GM23338 (cell line): ENCODE measurements around the gene CHST11. TPM values are rescaled to one million over a fixed set of nuclear protein-coding genes. Genes with fewer than 3 reads are reported as not detected.

Experiments used
- ATAC-seq: fragments of 200-7000 bp; cut with Tn5 transposase; 3 replicates; pipeline ENCODE4 v1.9.1; 2020
- DNase-seq: peaks from one replicate; pipeline ENCODE4 v3.0.0-alpha.2; 2015; ENCODE audit warnings: low spot score
- H2AFZ ChIP-seq: fragments of 200-600 bp; sonication (generic); 2 replicates; pipeline ENCODE4 v1.8.0; 2016; ENCODE audit warnings: antibody characterized with exemption, mild to moderate bottlenecking, moderate library complexity
- H3F3A ChIP-seq: fragments of 200-600 bp; sonication (generic); replicated peaks from 2 replicates; pipeline ENCODE4 v1.8.0; 2017; ENCODE audit warnings: antibody characterized with exemption, mixed run types, low read depth
- H3K27ac ChIP-seq: fragments of 200-600 bp; sonication (generic); 2 replicates; pipeline ENCODE4 v1.6.1; 2016; ENCODE audit warnings: low read depth
- H3K27me3 ChIP-seq: fragments of 200-600 bp; sonication (generic); 2 replicates; pipeline ENCODE4 v1.8.0; 2016; ENCODE audit warnings: mild to moderate bottlenecking, mixed run types, moderate library complexity; ENCODE audit not compliant: insufficient read depth
- H3K36me3 ChIP-seq: fragments of 200-600 bp; sonication (generic); 2 replicates; pipeline ENCODE4 v1.8.0; 2016; ENCODE audit warnings: mild to moderate bottlenecking; ENCODE audit not compliant: insufficient read depth
- H3K4me1 ChIP-seq: fragments of 200-600 bp; sonication (generic); 2 replicates; pipeline ENCODE4 v1.8.0; 2016; ENCODE audit warnings: mild to moderate bottlenecking, moderate library complexity; ENCODE audit not compliant: insufficient read depth
- H3K4me2 ChIP-seq: fragments of 200-600 bp; sonication (generic); 2 replicates; pipeline ENCODE4 v1.7.1; 2017; ENCODE audit warnings: mixed run types
- H3K4me3 ChIP-seq: fragments of 200-600 bp; sonication (generic); 2 replicates; pipeline ENCODE4 v1.6.1; 2016; ENCODE audit warnings: mixed run types
- H3K79me2 ChIP-seq: fragments of 200-600 bp; sonication (generic); replicated peaks from 2 replicates; pipeline ENCODE4 v1.8.0; 2017; ENCODE audit warnings: mild to moderate bottlenecking; ENCODE audit not compliant: insufficient read depth
- H3K9me2 ChIP-seq: fragments of 200-600 bp; sonication (generic); 2 replicates; pipeline ENCODE4 v1.8.0; 2017; ENCODE audit not compliant: insufficient read depth
- H4K20me1 ChIP-seq: fragments of 200-600 bp; sonication (generic); replicated peaks from 2 replicates; pipeline ENCODE4 v1.8.0; 2017; ENCODE audit warnings: mild to moderate bottlenecking; ENCODE audit not compliant: insufficient read depth
- H3K27ac Mint-ChIP-seq: 2 replicates; pipeline ENCODE4 v1.8.0; 2020; ENCODE audit warnings: inconsistent platforms, mild to moderate bottlenecking, moderate library complexity, mixed read lengths
- H3K27me3 Mint-ChIP-seq: 3 replicates; pipeline ENCODE4 v1.8.0; 2022; ENCODE audit warnings: low read depth, mild to moderate bottlenecking, moderate library complexity, mixed read lengths, inconsistent platforms; ENCODE audit not compliant: insufficient read depth, poor library complexity
- H3K36me3 Mint-ChIP-seq: 3 replicates; pipeline ENCODE4 v1.8.0; 2021; ENCODE audit warnings: low read depth, mild to moderate bottlenecking, inconsistent platforms, moderate library complexity, mixed read lengths
- H3K4me1 Mint-ChIP-seq: 3 replicates; pipeline ENCODE4 v1.8.0; 2020; ENCODE audit warnings: mild to moderate bottlenecking, inconsistent platforms, mixed read lengths
- H3K4me3 Mint-ChIP-seq: 3 replicates; pipeline ENCODE4 v1.8.0; 2021; ENCODE audit warnings: moderate library complexity, mild to moderate bottlenecking, inconsistent platforms, mixed read lengths
- H3K9me3 Mint-ChIP-seq: 3 replicates; pipeline ENCODE4 v1.8.0; 2020; ENCODE audit warnings: moderate library complexity, mild to moderate bottlenecking, inconsistent platforms, mixed read lengths
- CREB1 ChIP-seq: fragments of 250-450 bp; sonication (Bioruptor Pico); IDR thresholded peaks from 2 replicates; pipeline ENCODE4 v1.5.0; 2020; ENCODE audit warnings: low read depth, mild to moderate bottlenecking, moderate library complexity
- EZH2 ChIP-seq: fragments of 200-600 bp; sonication (generic); IDR thresholded peaks from one replicate; pipeline ENCODE4 v1.8.0; 2017; ENCODE audit warnings: antibody characterized with exemption, mild to moderate bottlenecking, low read depth; ENCODE audit not compliant: unreplicated experiment
- EZH2phosphoT487 ChIP-seq: fragments of 200-600 bp; sonication (generic); IDR thresholded peaks from one replicate; pipeline ENCODE4 v1.8.1; 2018; ENCODE audit warnings: antibody characterized with exemption; ENCODE audit not compliant: unreplicated experiment
- JUNB ChIP-seq: IDR thresholded peaks from one replicate; pipeline ENCODE4 v1.6.1; 2016; ENCODE audit warnings: antibody characterized with exemption; ENCODE audit not compliant: unreplicated experiment
- NANOG ChIP-seq: IDR thresholded peaks from 2 replicates; pipeline ENCODE4 v1.6.1; 2016; ENCODE audit warnings: antibody characterized with exemption, borderline replicate concordance
- POLR2AphosphoS5 ChIP-seq: IDR thresholded peaks from 2 replicates; pipeline ENCODE4 v1.6.1; 2016; ENCODE audit warnings: antibody characterized with exemption, low read depth
- STAT1 ChIP-seq: IDR thresholded peaks from one replicate; pipeline ENCODE4 v1.6.1; 2016; ENCODE audit warnings: antibody characterized with exemption; ENCODE audit not compliant: unreplicated experiment
- ZNF114 ChIP-seq: fragments of 250-450 bp; sonication (Bioruptor Pico); IDR thresholded peaks from 2 replicates; pipeline ENCODE4 v1.5.0; 2020; ENCODE audit warnings: mild to moderate bottlenecking, moderate library complexity
- ZNF331 ChIP-seq: fragments of 250-450 bp; sonication (Bioruptor Pico); IDR thresholded peaks from 2 replicates; pipeline ENCODE4 v1.5.0; 2020; ENCODE audit warnings: low read depth, mild to moderate bottlenecking, moderate library complexity
- polyA plus RNA-seq: library from polyadenylated mRNA; unstranded; fragments of >200 nt; fragmentation: Nextera tagmentation; extraction: Ambion mirVana; gene quantifications from 2 replicates; pipeline ENCODE4 v1.2.1, GENCODE V29; 2016
- total RNA-seq: library from RNA; depleted of rRNA; stranded (reverse); fragments of >200 nt; shearing (Covaris generic); gene quantifications from 2 replicates; pipeline ENCODE4 v1.2.3, GENCODE V29; 2014
- TF ChIP-seq, protein P1 (sequence below): IDR thresholded peaks from one replicate; pipeline ENCODE4 v1.6.1; 2018; ENCODE audit warnings: antibody characterized with exemption; ENCODE audit not compliant: unreplicated experiment
- TF ChIP-seq, protein P2 (sequence below), 2 experiments: fragments of 200-600 bp in 1 of 2; sonication (generic) in 1 of 2; conservative IDR thresholded peaks; 2 replicates each; pipeline versions ENCODE4 v1.5.1 to v1.6.1; 2016 to 2017; ENCODE audit warnings: antibody characterized with exemption in 2 of 2, low read depth in 2 of 2, mild to moderate bottlenecking in 2 of 2, moderate library complexity in 1 of 2
- TF ChIP-seq, protein P3 (sequence below): fragments of 250-450 bp; sonication (Bioruptor Pico); IDR thresholded peaks from 2 replicates; pipeline ENCODE4 v1.5.0; 2020; ENCODE audit warnings: mild to moderate bottlenecking, moderate library complexity
- TF ChIP-seq, protein P4 (sequence below): IDR thresholded peaks from 2 replicates; pipeline ENCODE4 v1.6.1; 2016; ENCODE audit warnings: antibody characterized with exemption

The CHST11 gene
- total and polyA plus RNA-seq, 2 experiments from 2014 or later = 7.7 to 25.7 TPM

- no peak overlapping the region; the same call in 1 of the 2 replicates for H3K4me3 ChIP-seq
- no peaks in the 10 kb centered on the region for H3K36me3 ChIP-seq
- no peaks in the 10 kb centered on the region; the same call in 1 of the 2 replicates for H4K20me1 ChIP-seq
- DNase-seq = no peak
- Mint-ChIP-seq H3K27me3 (peaks cover 2% of the 10 kb centered on the region), H3K4me3 (no peak overlapping the region), H3K9me3 (peaks cover 7% of the 10 kb centered on the region; the same call in 1 of the 3 replicates), H3K4me1 (peaks cover 55% of the 10 kb centered on the region), H3K27ac (peak overlapping the region; percentile 38), H3K36me3 (peaks cover 6% of the 10 kb centered on the region; the same call in 1 of the 3 replicates)
- ATAC-seq = no peak
- H3K4me1 ChIP-seq = peaks cover 34% of the 10 kb centered on the region
- H2AFZ ChIP-seq = no peak overlapping the region
- TF ChIP-seq ZNF114 (CRISPR knock-in tag) = no peak
- no peak for TF ChIP-seq EZH2phosphoT487
- TF ChIP-seq, protein P1, sequence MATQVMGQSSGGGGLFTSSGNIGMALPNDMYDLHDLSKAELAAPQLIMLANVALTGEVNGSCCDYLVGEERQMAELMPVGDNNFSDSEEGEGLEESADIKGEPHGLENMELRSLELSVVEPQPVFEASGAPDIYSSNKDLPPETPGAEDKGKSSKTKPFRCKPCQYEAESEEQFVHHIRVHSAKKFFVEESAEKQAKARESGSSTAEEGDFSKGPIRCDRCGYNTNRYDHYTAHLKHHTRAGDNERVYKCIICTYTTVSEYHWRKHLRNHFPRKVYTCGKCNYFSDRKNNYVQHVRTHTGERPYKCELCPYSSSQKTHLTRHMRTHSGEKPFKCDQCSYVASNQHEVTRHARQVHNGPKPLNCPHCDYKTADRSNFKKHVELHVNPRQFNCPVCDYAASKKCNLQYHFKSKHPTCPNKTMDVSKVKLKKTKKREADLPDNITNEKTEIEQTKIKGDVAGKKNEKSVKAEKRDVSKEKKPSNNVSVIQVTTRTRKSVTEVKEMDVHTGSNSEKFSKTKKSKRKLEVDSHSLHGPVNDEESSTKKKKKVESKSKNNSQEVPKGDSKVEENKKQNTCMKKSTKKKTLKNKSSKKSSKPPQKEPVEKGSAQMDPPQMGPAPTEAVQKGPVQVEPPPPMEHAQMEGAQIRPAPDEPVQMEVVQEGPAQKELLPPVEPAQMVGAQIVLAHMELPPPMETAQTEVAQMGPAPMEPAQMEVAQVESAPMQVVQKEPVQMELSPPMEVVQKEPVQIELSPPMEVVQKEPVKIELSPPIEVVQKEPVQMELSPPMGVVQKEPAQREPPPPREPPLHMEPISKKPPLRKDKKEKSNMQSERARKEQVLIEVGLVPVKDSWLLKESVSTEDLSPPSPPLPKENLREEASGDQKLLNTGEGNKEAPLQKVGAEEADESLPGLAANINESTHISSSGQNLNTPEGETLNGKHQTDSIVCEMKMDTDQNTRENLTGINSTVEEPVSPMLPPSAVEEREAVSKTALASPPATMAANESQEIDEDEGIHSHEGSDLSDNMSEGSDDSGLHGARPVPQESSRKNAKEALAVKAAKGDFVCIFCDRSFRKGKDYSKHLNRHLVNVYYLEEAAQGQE = no peak
- no peak for TF ChIP-seq POLR2AphosphoS5
- TF ChIP-seq ZNF331 (CRISPR knock-in tag) = no peak
- TF ChIP-seq JUNB = no peak
- TF ChIP-seq, protein P2, sequence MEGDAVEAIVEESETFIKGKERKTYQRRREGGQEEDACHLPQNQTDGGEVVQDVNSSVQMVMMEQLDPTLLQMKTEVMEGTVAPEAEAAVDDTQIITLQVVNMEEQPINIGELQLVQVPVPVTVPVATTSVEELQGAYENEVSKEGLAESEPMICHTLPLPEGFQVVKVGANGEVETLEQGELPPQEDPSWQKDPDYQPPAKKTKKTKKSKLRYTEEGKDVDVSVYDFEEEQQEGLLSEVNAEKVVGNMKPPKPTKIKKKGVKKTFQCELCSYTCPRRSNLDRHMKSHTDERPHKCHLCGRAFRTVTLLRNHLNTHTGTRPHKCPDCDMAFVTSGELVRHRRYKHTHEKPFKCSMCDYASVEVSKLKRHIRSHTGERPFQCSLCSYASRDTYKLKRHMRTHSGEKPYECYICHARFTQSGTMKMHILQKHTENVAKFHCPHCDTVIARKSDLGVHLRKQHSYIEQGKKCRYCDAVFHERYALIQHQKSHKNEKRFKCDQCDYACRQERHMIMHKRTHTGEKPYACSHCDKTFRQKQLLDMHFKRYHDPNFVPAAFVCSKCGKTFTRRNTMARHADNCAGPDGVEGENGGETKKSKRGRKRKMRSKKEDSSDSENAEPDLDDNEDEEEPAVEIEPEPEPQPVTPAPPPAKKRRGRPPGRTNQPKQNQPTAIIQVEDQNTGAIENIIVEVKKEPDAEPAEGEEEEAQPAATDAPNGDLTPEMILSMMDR (conservative IDR thresholded peaks at IDR 0.05; ENCODE audit: low read depth in 2 of 2) = no peak
- TF ChIP-seq NANOG = no peak
- TF ChIP-seq CREB1 = no peak
- TF ChIP-seq, protein P3, sequence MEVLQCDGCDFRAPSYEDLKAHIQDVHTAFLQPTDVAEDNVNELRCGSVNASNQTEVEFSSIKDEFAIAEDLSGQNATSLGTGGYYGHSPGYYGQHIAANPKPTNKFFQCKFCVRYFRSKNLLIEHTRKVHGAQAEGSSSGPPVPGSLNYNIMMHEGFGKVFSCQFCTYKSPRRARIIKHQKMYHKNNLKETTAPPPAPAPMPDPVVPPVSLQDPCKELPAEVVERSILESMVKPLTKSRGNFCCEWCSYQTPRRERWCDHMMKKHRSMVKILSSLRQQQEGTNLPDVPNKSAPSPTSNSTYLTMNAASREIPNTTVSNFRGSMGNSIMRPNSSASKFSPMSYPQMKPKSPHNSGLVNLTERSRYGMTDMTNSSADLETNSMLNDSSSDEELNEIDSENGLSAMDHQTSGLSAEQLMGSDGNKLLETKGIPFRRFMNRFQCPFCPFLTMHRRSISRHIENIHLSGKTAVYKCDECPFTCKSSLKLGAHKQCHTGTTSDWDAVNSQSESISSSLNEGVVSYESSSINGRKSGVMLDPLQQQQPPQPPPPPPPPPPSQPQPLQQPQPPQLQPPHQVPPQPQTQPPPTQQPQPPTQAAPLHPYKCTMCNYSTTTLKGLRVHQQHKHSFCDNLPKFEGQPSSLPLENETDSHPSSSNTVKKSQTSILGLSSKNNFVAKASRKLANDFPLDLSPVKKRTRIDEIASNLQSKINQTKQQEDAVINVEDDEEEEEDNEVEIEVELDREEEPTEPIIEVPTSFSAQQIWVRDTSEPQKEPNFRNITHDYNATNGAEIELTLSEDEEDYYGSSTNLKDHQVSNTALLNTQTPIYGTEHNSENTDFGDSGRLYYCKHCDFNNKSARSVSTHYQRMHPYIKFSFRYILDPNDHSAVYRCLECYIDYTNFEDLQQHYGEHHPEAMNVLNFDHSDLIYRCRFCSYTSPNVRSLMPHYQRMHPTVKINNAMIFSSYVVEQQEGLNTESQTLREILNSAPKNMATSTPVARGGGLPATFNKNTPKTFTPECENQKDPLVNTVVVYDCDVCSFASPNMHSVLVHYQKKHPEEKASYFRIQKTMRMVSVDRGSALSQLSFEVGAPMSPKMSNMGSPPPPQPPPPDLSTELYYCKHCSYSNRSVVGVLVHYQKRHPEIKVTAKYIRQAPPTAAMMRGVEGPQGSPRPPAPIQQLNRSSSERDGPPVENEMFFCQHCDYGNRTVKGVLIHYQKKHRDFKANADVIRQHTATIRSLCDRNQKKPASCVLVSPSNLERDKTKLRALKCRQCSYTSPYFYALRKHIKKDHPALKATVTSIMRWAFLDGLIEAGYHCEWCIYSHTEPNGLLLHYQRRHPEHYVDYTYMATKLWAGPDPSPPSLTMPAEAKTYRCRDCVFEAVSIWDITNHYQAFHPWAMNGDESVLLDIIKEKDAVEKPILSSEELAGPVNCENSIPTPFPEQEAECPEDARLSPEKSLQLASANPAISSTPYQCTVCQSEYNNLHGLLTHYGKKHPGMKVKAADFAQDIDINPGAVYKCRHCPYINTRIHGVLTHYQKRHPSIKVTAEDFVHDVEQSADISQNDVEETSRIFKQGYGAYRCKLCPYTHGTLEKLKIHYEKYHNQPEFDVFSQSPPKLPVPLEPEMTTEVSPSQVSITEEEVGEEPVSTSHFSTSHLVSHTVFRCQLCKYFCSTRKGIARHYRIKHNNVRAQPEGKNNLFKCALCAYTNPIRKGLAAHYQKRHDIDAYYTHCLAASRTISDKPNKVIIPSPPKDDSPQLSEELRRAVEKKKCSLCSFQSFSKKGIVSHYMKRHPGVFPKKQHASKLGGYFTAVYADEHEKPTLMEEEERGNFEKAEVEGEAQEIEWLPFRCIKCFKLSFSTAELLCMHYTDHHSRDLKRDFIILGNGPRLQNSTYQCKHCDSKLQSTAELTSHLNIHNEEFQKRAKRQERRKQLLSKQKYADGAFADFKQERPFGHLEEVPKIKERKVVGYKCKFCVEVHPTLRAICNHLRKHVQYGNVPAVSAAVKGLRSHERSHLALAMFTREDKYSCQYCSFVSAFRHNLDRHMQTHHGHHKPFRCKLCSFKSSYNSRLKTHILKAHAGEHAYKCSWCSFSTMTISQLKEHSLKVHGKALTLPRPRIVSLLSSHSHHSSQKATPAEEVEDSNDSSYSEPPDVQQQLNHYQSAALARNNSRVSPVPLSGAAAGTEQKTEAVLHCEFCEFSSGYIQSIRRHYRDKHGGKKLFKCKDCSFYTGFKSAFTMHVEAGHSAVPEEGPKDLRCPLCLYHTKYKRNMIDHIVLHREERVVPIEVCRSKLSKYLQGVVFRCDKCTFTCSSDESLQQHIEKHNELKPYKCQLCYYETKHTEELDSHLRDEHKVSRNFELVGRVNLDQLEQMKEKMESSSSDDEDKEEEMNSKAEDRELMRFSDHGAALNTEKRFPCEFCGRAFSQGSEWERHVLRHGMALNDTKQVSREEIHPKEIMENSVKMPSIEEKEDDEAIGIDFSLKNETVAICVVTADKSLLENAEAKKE (CRISPR knock-in tag) = no peak
- no peak for TF ChIP-seq STAT1
- no peak for TF ChIP-seq EZH2
- TF ChIP-seq, protein P4, sequence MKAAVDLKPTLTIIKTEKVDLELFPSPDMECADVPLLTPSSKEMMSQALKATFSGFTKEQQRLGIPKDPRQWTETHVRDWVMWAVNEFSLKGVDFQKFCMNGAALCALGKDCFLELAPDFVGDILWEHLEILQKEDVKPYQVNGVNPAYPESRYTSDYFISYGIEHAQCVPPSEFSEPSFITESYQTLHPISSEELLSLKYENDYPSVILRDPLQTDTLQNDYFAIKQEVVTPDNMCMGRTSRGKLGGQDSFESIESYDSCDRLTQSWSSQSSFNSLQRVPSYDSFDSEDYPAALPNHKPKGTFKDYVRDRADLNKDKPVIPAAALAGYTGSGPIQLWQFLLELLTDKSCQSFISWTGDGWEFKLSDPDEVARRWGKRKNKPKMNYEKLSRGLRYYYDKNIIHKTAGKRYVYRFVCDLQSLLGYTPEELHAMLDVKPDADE = no peak
- H3K4me2 ChIP-seq = peak overlapping the region; percentile 54
- H3K9me2 ChIP-seq = no peaks in the 10 kb centered on the region; the same call in 1 of the 2 replicates
- H3K79me2 ChIP-seq = peaks cover 24% of the 10 kb centered on the region
- H3K27ac ChIP-seq = peak overlapping the region; percentile 78; the same call in 1 of the 2 replicates
- H3F3A ChIP-seq = peaks cover 9% of the 10 kb centered on the region; the same call in 1 of the 2 replicates
- no peaks in the 10 kb centered on the region for H3K27me3 ChIP-seq
Observed at GRCh38 chr12:104507672-104508071, 50.9 kb downstream of the CHST11 start.
